SK-N-SH (cell line): ENCODE data around the gene LACTB.

Experiments
- EZH2phosphoT487 ChIP-seq: fragments of 200-600 bp; sonication (generic); IDR thresholded peaks from 2 replicates; pipeline ENCODE4 v1.6.1; 2017; ENCODE audit warnings: low read depth, mixed run types, mild to moderate bottlenecking, antibody characterized with exemption, moderate library complexity, borderline replicate concordance
- MAX ChIP-seq: IDR thresholded peaks from 2 replicates; pipeline ENCODE4 v1.4.0; 2012; ENCODE audit warnings: low read depth
- POLR2AphosphoS5 ChIP-seq: IDR thresholded peaks from 2 replicates; pipeline ENCODE4 v1.6.1; 2012; ENCODE audit warnings: low read depth, low read length

- TF ChIP-seq MAX (no peak), EZH2phosphoT487 (no peak), POLR2AphosphoS5 (no peak)
Measured at GRCh38 chr15:63135281-63135680, 13.6 kb downstream of the LACTB start.
